GM18498 (cell line): ENCODE results near the gene CFAP69.
"Not testable (repeated sequence)": the region's sequence is repeated elsewhere in the genome, so short reads cannot be mapped to it uniquely, and the experiment has no call there.

Source experiments
- ATAC-seq: cut with Tn5 transposase; IDR thresholded peaks from one replicate; pipeline ENCODE4 v1.9.1; 2021; ENCODE audit warnings: mild to moderate bottlenecking, moderate library complexity; ENCODE audit not compliant: unreplicated experiment

CFAP69 gene

GRCh38 chr7:90232430-90232829, 12.5 kb upstream of the CFAP69 start:
- ATAC-seq, result no peak

- ATAC-seq, result no peak
Observed at GRCh38 chr7:90233569-90233968, 11.4 kb upstream of the CFAP69 start.

GRCh38 chr7:90236721-90237289, 8.2 kb upstream of the CFAP69 start:
- no peak for ATAC-seq

DNA sequence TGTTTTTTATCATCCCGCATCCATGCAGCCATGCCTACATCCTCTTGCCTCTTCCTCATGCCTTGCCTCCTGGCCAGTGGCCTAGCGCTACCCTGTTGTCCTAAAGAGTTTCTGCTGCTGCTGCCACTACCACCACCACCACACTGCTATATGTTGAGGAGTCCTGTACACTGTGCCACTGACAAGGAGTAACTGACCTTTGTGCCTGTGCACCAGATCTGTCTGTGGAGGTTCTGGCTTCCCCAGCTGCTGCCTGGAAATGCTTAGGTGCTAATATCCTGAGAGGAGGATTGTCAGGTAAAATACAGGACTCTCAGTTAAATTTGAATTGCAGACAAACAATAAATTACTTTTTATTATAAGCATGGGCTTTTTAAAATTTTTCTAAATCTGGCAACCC, 7.0 kb upstream of the CFAP69 start:
- ATAC-seq, result no peak

- ATAC-seq, result no peak
Observed at GRCh38 chr7:90238583-90238982, 6.4 kb upstream of the CFAP69 start.

GRCh38 chr7:90239050-90239449, 5.9 kb upstream of the CFAP69 start:
- no peak for ATAC-seq

GRCh38 chr7:90239625-90240228, 5.2 kb upstream of the CFAP69 start:
- no peak for ATAC-seq

- peak; percentile 79 for ATAC-seq
Observed at GRCh38 chr7:90242369-90243168, 2.4 kb upstream of the CFAP69 start.

GRCh38 chr7:90243556-90243955, 1.4 kb upstream of the CFAP69 start:
- no peak for ATAC-seq

- no peak for ATAC-seq
Observed at GRCh38 chr7:90244565-90244908, 437 bp upstream of the CFAP69 start.

DNA sequence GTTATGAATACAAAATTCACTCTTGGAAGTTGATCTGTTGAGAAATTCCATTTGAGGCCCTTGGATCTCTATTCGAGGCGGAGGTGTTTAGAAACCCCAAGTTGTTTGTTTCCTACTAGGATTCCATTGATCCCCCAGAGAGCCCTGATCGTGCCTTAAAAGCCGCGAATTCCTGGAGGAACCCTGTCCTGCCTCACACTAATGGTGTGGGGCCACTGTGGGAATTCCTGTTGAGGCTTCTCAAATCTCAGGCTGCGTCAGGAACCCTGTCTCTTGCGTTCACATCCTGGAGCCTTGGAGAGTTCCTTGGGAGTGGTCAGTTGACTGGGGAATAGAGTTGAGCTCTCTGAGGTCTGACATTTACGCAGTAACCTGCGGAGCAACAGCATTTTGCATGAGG, 1.2 kb downstream of the CFAP69 start:
- ATAC-seq, result no peak

- ATAC-seq, result no peak
Observed at GRCh38 chr7:90248706-90249105, 3.7 kb downstream of the CFAP69 start.

DNA sequence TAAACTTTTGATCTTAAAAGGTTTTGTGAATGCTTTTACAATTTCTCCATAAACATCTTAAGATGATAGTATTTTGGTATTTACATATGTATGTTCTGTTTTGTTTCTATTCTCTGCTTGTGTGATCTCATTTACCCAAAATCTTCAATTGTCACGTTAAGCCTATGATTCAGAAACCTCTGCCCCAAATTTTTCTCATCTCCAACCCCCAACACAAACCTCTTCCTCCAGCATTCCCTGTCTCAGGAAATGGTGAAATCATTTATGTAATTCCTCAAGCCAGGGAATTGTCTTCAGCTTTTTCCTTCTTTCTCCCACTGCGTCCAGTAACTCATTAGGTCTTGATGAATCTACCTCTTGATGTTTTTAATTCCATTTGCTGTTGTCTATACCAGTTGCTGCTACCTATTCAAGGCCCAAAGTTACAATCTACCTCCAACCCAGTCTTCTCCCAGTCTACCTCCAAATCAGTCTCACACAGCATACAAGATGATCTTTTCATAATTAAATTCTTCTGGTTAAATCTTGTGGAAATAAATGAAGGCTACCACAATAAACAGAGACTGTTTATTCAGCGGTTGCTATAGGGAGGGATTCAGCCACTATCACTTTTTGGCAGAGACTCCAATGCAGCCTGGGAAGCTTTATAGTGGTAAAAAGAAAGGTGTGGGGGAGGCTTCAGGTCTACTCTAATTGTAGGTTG, 5.8 kb downstream of the CFAP69 start:
- no peak for ATAC-seq

DNA sequence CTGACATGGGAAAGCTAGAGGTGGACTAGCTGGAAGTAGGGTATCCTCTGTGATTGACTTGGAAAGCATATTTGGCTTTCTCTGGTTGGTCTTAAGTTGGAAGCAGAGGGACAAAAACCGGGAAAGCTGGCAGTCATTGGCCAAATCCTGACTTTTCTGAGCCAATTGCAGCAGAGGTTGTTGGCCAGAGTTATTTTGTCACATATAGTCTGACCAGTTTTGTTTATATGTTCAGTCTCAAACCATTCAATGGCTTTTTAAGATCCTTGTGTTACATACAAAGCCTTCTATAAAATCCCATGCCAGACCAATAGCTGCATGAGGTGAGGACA, 6.3 kb downstream of the CFAP69 start:
- no peak for ATAC-seq

GRCh38 chr7:90256011-90256410, 11.0 kb downstream of the CFAP69 start:
- ATAC-seq, result not testable (repeated sequence)

DNA sequence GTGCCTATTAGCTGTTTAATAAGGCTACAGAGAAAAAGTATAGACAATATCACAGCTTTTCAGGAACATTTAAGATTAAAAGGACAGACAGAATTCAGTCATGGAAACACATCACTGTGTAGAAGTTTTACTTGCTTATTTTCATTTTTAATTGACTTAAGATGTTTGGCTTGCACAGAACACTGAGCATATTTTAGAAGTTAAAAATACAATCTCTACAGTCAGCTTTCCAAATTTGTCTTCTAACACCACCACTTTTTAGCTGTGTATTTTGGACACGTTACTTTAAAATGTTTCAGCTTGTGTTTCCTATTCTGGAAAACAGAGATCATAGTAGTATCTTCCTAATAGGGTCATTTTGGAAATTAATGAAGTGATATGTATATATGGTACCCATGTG, 11.8 kb downstream of the CFAP69 start:
- ATAC-seq, result no peak

GRCh38 chr7:90261441-90261840, 16.5 kb downstream of the CFAP69 start:
- no peak for ATAC-seq

GRCh38 chr7:90262438-90262837, 17.5 kb downstream of the CFAP69 start:
- peak; percentile 82 for ATAC-seq

- no peak for ATAC-seq
Observed at GRCh38 chr7:90266808-90267207, 21.8 kb downstream of the CFAP69 start.

- ATAC-seq, result no peak
Observed at GRCh38 chr7:90267263-90267858, 22.4 kb downstream of the CFAP69 start.

- ATAC-seq, result no peak
Observed at GRCh38 chr7:90269163-90269562, 24.2 kb downstream of the CFAP69 start.
